HG03095 (cell line): ENCODE measurements around the gene TARBP1.
"Not testable (repeated sequence)": the region's sequence is repeated elsewhere in the genome, so short reads cannot be mapped to it uniquely, and the experiment has no call there.

Experiments
- ATAC-seq: cut with Tn5 transposase; IDR thresholded peaks from one replicate; pipeline ENCODE4 v1.9.1; 2021; ENCODE audit warnings: moderate library complexity; ENCODE audit not compliant: unreplicated experiment

The TARBP1 gene

GRCh38 chr1:234396092-234396491 is 82.9 kb downstream of the TARBP1 start:
- ATAC-seq: no peak

DNA sequence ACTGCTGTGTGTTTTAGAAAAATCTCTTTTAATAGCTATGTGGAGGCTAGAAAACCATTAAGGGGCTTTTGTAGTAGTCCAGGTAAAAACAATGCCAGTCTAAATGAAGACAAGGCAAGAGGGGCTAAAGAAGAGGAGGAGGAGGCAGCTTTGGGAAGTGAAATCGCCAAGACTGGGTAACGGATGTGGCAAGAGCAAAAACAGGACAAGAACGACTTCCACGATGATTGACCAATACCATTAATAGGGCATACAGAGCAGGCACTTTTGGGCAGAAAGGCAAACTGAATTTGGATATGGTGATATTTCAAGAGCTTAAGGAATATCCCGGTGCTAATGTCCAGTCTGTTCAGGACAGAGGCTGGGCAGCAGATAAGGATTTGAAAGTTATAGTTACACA is 83.7 kb downstream of the TARBP1 start:
- ATAC-seq: no peak

- ATAC-seq: no peak
Measured at GRCh38 chr1:234393190-234393589, 85.8 kb downstream of the TARBP1 start.

DNA sequence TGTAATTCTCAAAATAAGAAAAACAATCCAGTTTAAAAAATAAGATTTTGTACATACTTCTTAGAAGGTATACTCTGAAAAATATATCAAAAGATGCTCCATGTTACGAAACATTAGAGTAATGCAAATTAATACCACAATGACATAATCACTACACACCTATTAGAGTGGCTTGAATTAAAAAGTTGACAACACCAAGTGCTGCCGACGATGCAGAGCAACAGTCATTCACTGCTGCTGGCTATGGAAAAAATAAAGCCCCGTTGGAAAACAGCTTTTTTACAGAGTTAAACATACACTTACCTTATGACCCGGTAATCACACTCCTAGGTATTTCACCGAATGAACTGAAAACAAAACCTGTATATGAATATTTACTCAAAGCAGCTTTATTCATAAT is 90.9 kb downstream of the TARBP1 start:
- no peak for ATAC-seq

- ATAC-seq: no peak
Measured at GRCh38 chr1:234386122-234386521, 92.9 kb downstream of the TARBP1 start.

DNA sequence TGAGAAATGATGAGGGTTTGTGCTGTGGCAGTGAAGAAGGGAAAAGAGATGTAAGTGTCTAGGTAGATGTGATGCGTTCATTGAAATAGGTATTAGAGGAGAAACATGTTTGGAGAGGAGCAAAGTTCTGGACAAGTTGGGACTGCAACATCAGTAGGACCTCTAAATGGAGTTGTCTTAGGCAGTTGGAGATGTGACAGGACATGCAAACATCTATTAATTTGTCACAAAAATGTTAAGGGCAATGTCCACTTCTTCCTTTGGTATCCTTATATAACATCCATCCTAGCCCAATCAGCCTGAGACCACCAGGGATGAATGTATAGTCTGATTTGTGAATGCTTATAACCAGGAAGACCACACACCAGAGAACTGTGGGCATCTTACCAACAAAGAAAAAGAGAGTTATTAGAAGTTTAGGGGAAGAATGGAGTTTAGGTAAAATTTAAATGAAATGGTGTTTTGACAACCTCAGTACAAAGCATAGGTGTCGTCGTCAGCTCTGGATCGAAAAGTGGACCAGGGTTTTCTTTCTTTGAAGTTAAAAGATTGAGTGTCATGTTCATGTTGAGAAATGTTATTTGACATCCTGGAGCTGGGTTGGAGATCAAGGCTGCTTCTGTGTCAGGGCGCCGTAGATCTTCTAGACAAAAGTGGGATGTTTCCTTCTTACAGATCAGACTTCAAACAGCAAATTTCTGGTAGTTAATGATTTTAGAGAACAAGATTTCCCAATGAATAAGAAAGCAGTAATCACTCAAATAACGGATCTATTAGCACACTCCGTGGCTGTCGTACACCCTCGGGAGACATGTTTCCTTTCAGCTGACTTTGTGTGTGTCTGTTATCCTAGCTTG is 97.1 kb downstream of the TARBP1 start:
- ATAC-seq: no peak

DNA sequence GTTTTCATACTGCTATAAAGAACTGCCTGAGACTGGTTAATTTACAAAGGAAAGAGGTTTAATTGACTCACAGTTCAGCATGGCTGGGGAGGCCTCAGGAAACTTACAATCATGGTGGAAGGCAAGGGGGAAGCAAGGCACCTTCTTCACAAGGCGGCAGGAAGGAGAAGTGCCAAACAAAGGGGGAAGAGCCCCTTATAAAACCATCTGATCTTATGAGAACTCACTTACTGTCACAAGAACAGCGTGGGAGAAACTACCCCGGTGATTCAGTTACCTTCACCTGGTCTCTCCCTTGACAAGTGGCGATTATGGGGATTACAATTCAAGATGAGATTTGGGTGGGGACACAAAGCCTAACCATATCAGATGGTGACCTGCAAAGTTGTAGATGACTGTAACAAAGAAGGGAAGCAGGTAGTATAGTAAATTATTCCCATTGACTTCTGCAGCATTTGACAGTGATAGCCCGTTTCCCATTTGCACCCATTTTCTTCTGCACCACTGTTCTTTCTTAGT is 99.3 kb downstream of the TARBP1 start:
- ATAC-seq: not testable (repeated sequence)

GRCh38 chr1:234375672-234376071 is 103.3 kb downstream of the TARBP1 start:
- no peak for ATAC-seq

- ATAC-seq: peak; percentile 15
Measured at GRCh38 chr1:234373959-234374254, 105.1 kb downstream of the TARBP1 start.

DNA sequence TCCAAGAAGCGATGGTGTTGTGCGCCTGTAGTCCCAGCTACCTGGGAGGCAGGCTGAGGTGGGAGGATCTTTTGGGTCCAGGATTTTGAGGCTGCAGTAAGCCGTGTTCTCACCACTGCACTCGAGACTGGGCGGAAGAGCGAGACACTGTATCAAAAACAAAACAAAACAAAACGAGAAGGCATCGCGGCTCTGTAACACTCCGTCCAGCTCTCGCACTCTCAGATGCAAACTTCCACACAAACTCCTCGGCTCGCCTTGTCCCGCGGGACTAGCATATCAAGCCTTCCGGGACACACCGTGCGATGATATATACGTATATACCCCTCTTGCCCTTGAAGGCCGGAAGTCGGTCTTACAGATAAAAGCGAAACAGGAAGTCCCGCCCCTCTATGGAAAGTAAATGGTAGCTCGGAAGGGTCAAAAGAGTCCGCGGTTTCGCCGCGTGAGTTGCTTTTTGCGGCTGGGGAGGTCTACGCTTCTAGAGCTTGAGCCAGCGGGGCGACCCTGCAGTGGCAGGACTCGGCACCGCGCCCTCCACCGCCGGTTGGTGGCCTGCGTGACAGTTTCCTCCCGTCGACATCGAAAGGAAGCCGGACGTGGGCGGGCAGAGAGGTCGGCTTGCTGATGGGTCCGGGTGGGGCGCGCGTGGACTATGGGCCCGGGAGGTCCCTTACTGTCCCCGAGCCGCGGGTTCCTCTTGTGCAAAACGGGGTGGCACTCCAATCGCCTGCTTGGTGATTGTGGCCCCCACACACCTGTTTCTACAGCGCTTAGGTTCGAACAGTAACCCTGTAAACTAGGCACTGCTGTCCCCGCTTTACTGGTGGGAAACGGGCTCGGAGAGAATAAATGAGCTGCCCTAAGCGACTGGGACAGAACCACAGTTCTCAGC is 105.7 kb downstream of the TARBP1 start, which contains the start of gene COA6:
Gene COA6, plus strand, starts transcription at position 393 of the 895 bp plus-strand sequence. Its CDS starts 11 bp downstream, at position 404.
- ATAC-seq: peak; percentile 90

DNA sequence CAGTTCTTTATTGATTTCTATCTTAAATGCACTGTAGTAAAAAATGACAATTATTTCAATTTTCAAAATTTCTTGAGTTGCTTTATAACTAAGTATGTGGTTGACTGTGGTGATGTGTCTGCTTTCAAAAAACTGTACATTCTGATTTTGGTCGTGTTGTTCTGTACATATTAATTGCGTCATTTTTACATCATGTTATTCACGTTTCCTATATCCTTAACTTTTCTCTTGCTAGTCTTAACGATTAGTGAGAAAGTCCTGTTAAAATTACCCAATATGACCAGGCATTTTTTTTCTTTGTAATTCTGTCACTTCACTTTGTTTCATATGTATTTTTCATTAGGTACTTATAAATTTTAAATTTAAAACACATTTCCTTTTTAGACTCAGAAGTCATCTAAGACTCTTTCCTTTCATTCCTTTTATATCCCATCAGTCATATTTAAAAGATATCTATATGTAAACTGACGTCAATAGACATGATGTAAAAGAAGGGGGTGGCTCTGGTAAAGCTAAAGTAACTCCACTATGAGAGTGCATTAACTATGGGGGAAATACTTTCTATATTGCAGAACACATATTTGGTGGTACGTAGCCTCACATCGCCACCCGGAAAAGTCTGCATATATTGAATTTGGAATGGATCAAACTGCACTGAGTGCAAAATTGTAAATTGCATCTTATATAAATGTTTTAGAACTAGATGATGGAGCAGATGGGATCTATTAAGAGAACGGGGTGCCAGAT is 106.8 kb downstream of the TARBP1 start:
- no peak for ATAC-seq

GRCh38 chr1:234371414-234371813 is 107.6 kb downstream of the TARBP1 start:
- ATAC-seq: no peak

DNA sequence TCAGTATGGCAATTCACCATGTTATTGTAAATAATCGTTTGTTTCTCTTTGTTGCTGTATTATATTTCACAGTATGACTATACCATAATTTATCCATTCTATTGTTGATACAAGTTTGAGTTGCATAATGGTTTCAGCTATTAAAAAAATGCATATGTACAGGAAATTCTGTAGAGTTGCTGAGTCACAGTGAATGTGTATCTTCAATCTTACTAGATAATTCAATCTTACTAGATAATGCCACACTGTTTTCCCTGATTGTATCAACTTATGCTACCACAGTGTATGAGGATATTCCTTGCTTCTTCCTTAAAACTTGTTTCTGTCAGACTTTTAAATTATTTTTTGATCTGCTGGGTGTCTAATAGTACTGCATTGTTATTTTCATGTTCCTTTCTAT is 109.2 kb downstream of the TARBP1 start:
- ATAC-seq: no peak

DNA sequence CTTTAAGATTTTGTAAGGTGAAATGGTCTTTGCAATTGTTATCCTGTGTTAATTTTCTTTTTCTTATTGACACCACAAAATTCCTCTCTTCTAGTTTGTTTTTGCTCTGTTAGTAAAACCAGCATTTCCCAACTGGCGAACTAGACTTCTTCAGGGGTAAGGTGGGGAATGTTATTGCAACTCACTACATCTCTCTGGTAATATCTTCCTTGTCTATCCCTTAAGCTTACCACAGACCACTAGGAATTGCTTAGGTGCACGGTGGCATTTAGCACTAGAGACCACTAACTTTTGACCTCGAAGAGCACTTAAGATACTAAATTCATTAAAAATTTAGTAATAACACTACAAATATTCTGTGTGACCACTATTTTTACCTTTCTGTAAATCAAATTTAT is 109.9 kb downstream of the TARBP1 start:
- no peak for ATAC-seq

GRCh38 chr1:234368320-234369032 is 110.5 kb downstream of the TARBP1 start:
- no peak for ATAC-seq

DNA sequence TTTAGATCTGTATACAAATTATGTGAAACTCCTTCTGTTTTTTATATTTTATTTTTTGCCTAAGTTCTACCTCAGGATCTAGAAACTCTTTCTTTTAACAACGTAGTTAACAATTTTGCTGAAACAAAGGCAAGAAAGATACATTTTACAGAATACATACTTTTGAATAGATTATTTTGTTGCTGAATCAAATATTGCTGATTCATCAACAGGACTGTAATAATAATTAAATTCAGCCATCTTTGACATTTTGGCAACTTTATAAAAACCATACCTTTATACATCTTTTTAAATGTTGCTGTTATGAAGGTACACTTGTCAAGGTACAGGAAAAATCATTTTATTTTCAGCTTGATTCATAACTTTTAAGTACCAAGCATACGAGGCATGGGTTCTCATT is 116.4 kb downstream of the TARBP1 start:
- no peak for ATAC-seq

DNA sequence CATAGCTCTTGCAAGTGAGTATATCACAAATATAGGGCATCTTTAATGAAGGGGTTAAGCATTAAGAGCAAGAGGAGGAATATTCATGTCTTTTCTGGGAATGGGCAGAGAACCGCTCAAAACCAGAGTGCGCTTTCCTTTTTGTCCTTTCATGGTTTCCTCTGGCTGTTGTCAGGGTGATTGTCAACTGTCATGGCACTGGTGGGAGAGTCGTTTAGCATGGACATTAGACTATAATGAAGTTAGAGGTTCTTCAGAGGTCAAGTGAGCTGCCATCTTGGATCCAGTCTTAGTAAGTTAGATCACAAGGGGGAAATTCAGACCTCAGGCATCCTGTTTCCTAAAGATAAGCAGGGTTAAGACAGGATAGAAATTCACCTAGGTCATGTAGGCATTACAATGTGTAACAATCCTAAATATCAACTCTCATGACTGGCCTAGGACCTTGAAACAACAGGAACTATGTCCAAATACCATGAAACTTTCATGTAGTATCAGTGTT is 117.8 kb downstream of the TARBP1 start:
- ATAC-seq: no peak

GRCh38 chr1:234357831-234358230 is 121.1 kb downstream of the TARBP1 start:
- ATAC-seq: no peak

DNA sequence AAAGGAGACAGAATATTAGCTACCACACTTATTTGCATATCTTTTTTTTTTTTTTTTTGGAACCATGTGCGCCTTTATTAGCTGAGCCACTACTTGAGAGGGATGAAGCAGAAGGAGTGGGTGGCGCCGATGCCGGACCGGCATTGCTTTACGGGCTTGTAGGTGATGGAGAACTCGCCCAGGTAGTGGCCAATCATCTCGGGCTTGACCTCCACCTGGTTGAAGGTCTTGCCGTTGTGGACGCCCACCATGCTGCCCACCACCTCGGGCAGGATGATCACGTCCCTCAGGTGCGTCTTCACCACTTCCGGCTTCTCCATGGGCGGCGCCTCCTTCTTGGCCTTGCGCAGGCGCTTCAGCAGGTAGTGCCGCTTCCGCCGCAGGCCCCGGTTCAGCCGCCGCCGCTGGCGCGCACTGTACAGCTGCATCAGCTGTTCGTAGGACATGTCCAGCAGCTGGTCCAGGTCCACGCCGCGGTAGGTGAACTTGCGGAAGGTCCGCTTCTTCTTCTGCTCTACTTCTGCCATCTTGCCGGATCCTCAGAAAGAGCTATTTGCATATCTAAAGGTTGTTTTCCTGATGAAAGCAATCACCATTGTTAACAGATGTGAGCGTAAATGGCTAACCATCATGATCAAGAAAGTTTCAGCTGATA is 122.2 kb downstream of the TARBP1 start:
- ATAC-seq: not testable (repeated sequence)
